ENCODE data around the gene TCF7L2.

- TF ChIP-seq CTCF (conservative IDR thresholded peaks at IDR 0.05): no peak
- TF ChIP-seq EZH2 (IDR thresholded peaks at IDR 0.05; ENCODE audit: low read depth): no peak
These were observed 22.6 kb downstream of the TCF7L2 start for GRCh38 chr10:112972606-112973005.
